OCI-LY1 (cell line): ENCODE results near the gene CTRL.

Experiments
- H2AFZ ChIP-seq: fragments of 200-600 bp; sonication (generic), shearing (Covaris generic); 2 replicates; pipeline ENCODE4 v1.6.0; 2014; ENCODE audit warnings: antibody characterized with exemption, mild to moderate bottlenecking, low read length
- H3F3A ChIP-seq: fragments of 200-600 bp; sonication (generic), shearing (Covaris generic); 2 replicates; pipeline ENCODE4 v1.6.0; 2014; ENCODE audit warnings: mild to moderate bottlenecking, antibody characterized with exemption, low read length, moderate library complexity; ENCODE audit not compliant: insufficient read depth
- H3K27ac ChIP-seq: fragments of 200-600 bp; sonication (generic); 2 replicates; pipeline ENCODE4 v1.5.1; 2014; ENCODE audit warnings: low read length, mixed run types, mild to moderate bottlenecking, low read depth; ENCODE audit not compliant: poor library complexity, severe bottlenecking
- H3K27me3 ChIP-seq: fragments of 200-600 bp; sonication (generic); 2 replicates; pipeline ENCODE4 v1.6.0; 2014; ENCODE audit warnings: antibody characterized with exemption, mild to moderate bottlenecking, low read length, moderate library complexity; ENCODE audit not compliant: insufficient read depth
- H3K36me3 ChIP-seq: fragments of 200-600 bp; sonication (generic); 2 replicates; pipeline ENCODE4 v1.6.1; 2014; ENCODE audit warnings: mild to moderate bottlenecking, antibody characterized with exemption, low read length, moderate library complexity, mixed read lengths; ENCODE audit not compliant: insufficient read depth
- H3K4me1 ChIP-seq: fragments of 200-600 bp; sonication (generic); 2 replicates; pipeline ENCODE4 v1.5.1; 2014; ENCODE audit warnings: mild to moderate bottlenecking, low read length, moderate library complexity; ENCODE audit not compliant: insufficient read depth, severe bottlenecking
- H3K4me2 ChIP-seq: fragments of 200-600 bp; sonication (generic), shearing (Covaris generic); 2 replicates; pipeline ENCODE4 v1.6.1; 2014; ENCODE audit warnings: low read length
- H3K4me3 ChIP-seq: fragments of 200-600 bp; sonication (generic); 2 replicates; pipeline ENCODE4 v1.5.1; 2014; ENCODE audit warnings: low read length, low read depth, mild to moderate bottlenecking, mixed read lengths; ENCODE audit not compliant: poor library complexity, severe bottlenecking
- H3K79me2 ChIP-seq: fragments of 200-600 bp; shearing (Covaris generic); 2 replicates; pipeline ENCODE4 v1.6.1; 2016; ENCODE audit warnings: mixed run types, low read length, mixed read lengths; ENCODE audit not compliant: insufficient read depth
- H3K9ac ChIP-seq: fragments of 200-600 bp; sonication (generic), shearing (Covaris generic); 2 replicates; pipeline ENCODE4 v1.6.1; 2014; ENCODE audit warnings: mild to moderate bottlenecking, low read length, mixed read lengths
- H3K9me2 ChIP-seq: fragments of 200-600 bp; sonication (generic), shearing (Covaris generic); 2 replicates; pipeline ENCODE4 v1.6.1; 2014; ENCODE audit warnings: low read depth, mild to moderate bottlenecking, low read length, mixed read lengths
- H3K9me3 ChIP-seq: fragments of 200-600 bp; shearing (Covaris generic); 2 replicates; pipeline ENCODE4 v1.6.1; 2014; ENCODE audit warnings: low read length, mixed read lengths
- H4K20me1 ChIP-seq: fragments of 200-600 bp; sonication (generic), shearing (Covaris generic); 2 replicates; pipeline ENCODE4 v1.6.0; 2016; ENCODE audit warnings: mild to moderate bottlenecking, low read length; ENCODE audit not compliant: insufficient read depth
- CTCF ChIP-seq: fragments of 200-600 bp; sonication (generic), shearing (Covaris generic); IDR thresholded peaks from 2 replicates; pipeline ENCODE4 v1.5.1; 2017; ENCODE audit warnings: mild to moderate bottlenecking, antibody characterized with exemption, low read length, moderate library complexity, mixed read lengths
- EZH2 ChIP-seq: fragments of 200-600 bp; sonication (generic), shearing (Covaris generic); IDR thresholded peaks from 2 replicates; pipeline ENCODE4 v1.8.0; 2017; ENCODE audit warnings: borderline replicate concordance, mixed run types, mild to moderate bottlenecking, antibody characterized with exemption, low read length, moderate library complexity, mixed read lengths

The CTRL gene

GRCh38 chr16:67943619-67944504 lies 12.2 kb upstream of the CTRL start, which contains the start of gene LCAT:
LCAT (minus strand) TSS chr16:67944120; CDS start chr16:67944101, 19 bp downstream.
- Histone ChIP-seq H3K79me2 (no peaks in the 10 kb centered on the region), H3K27me3 (no peaks in the 10 kb centered on the region), H3K9me2 (no peaks in the 10 kb centered on the region), H3K27ac (peak within 1 kb of the TSS; percentile 40), H3F3A (no peaks in the 10 kb centered on the region), H3K9ac (no peak within 1 kb of the TSS; the same call in 1 of the 2 replicates), H3K4me3 (no peak within 1 kb of the TSS), H3K4me1 (peaks cover 39% of the 10 kb centered on the region), H3K36me3 (peaks cover 14% of the 10 kb centered on the region; the same call in 1 of the 2 replicates), H2AFZ (no peak within 1 kb of the TSS), H3K4me2 (peak within 1 kb of the TSS; percentile 31; the same call in 1 of the 2 replicates), H3K9me3 (no peaks in the 10 kb centered on the region), H4K20me1 (no peaks in the 10 kb centered on the region)
- TF ChIP-seq CTCF (peak; percentile 39; the same call in 1 of the 2 replicates), EZH2 (no peak)

GRCh38 chr16:67943256-67943618 lies 11.6 kb upstream of the CTRL start:
- Histone ChIP-seq H3K36me3 (peaks cover 14% of the 10 kb centered on the region; the same call in 1 of the 2 replicates), H3F3A (no peaks in the 10 kb centered on the region), H3K79me2 (no peaks in the 10 kb centered on the region), H3K9me3 (no peaks in the 10 kb centered on the region), H3K9me2 (no peaks in the 10 kb centered on the region), H3K4me2 (no peak overlapping the region; the same call in 1 of the 2 replicates), H3K4me1 (peaks cover 39% of the 10 kb centered on the region), H3K9ac (no peak overlapping the region), H3K4me3 (no peak overlapping the region), H4K20me1 (no peaks in the 10 kb centered on the region), H2AFZ (no peak overlapping the region), H3K27me3 (no peaks in the 10 kb centered on the region), H3K27ac (peak overlapping the region; percentile 40)
- TF ChIP-seq EZH2 (no peak), CTCF (no peak)

- Histone ChIP-seq H3K27ac (no peak overlapping the region), H3K4me2 (no peak overlapping the region), H3K36me3 (peaks cover 14% of the 10 kb centered on the region; the same call in 1 of the 2 replicates)
These were observed 11.0 kb upstream of the CTRL start for GRCh38 chr16:67942510-67943255.

More at GRCh38 chr16:67942510-67943255, 11.0 kb upstream of the CTRL start:
- Histone ChIP-seq H3K4me3 (no peak overlapping the region), H3K4me1 (peaks cover 39% of the 10 kb centered on the region), H3K27me3 (no peaks in the 10 kb centered on the region), H3K9me3 (no peaks in the 10 kb centered on the region), H3K9ac (no peak overlapping the region), H4K20me1 (no peaks in the 10 kb centered on the region), H3K79me2 (no peaks in the 10 kb centered on the region), H2AFZ (no peak overlapping the region), H3K9me2 (no peaks in the 10 kb centered on the region), H3F3A (no peaks in the 10 kb centered on the region)
- TF ChIP-seq CTCF: no peak
- no peak for TF ChIP-seq EZH2
